Measurements from ENCODE around the gene SRPRA. TPM values are rescaled to one million over a fixed set of nuclear protein-coding genes. Genes with fewer than 3 reads are reported as not detected.

The SRPRA gene
- total and polyA plus RNA-seq, 4 donors: 28.7 to 143 (median 102) TPM

DNA sequence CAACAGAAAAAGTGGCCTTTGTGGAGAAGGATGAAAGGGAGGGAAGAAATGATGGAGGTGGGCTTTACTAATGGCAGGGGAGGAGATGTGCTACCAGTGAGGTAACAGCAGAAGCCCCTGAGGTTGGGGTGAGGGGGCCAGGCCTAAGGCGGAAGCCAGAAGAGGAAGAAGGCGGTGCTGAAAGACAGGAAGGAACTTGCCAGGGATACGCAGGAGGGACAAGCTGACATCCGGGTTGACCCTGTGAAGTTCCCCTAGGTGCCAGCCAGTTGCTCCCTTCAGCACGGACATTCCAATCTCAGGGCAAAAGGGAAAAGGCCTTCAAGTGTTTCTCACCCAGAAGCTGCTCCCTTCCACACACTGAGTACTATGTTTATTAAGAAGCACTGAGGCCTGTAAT, 11.9 kb upstream of the SRPRA start:
- Histone ChIP-seq H3K4me3 (ENCODE audit: low read depth in 1 of 3, low read length in 3 of 3) (no peak overlapping the region), H3K36me3 (ENCODE audit: control insufficient read depth in 4 of 4, insufficient read depth in 3 of 4, low read depth in 1 of 4, low read length in 3 of 4) (peaks cover 0 to 3% (median 2%) of the 10 kb centered on the region in 4 donors), H3K9ac (ENCODE audit: low read depth in 1 of 2, low read length in 2 of 2) (no peak overlapping the region), H3K27me3 (ENCODE audit: control insufficient read depth in 4 of 4, insufficient read depth in 4 of 4, low read length in 3 of 4) (no peaks in the 10 kb centered on the region), H3K4me1 (ENCODE audit: control insufficient read depth in 4 of 4, insufficient read depth in 4 of 4, low read length in 3 of 4) (peaks cover 8 to 54% (median 41%) of the 10 kb centered on the region in 4 donors), H3K27ac (ENCODE audit: low read depth in 1 of 2, low read length in 2 of 2) (peak overlapping the region in 1 of 2 donors; percentile 8), H3K9me3 (ENCODE audit: control insufficient read depth in 4 of 4, low read length in 3 of 4) (no peaks in the 10 kb centered on the region)
- DNase-seq (ENCODE audit: low spot score): no peak
- WGBS: 64% methylated on average over 5 of the region's 5 CpGs
- TF ChIP-seq FOXA2 (IDR thresholded peaks at IDR 0.05) (no peak), REST (IDR thresholded peaks at IDR 0.05) (no peak)

- H3K9ac ChIP-seq (ENCODE audit: low read depth in 1 of 2, low read length in 2 of 2): no peak overlapping the region
- WGBS: 74% methylated on average over 8 of the region's 8 CpGs
- no peaks in the 10 kb centered on the region for H3K9me3 ChIP-seq (ENCODE audit: control insufficient read depth in 4 of 4, low read length in 3 of 4)
- no peak for DNase-seq (ENCODE audit: low spot score)
- H3K36me3 ChIP-seq (ENCODE audit: control insufficient read depth in 4 of 4, insufficient read depth in 3 of 4, low read depth in 1 of 4, low read length in 3 of 4): peaks cover 0 to 14% (median 10%) of the 10 kb centered on the region in 4 donors
- H3K4me3 ChIP-seq (ENCODE audit: low read depth in 1 of 3, low read length in 3 of 3): no peak overlapping the region
- H3K27ac ChIP-seq (ENCODE audit: low read depth in 1 of 2, low read length in 2 of 2): no peak overlapping the region
- peaks cover 6 to 54% (median 39%) of the 10 kb centered on the region in 4 donors for H3K4me1 ChIP-seq (ENCODE audit: control insufficient read depth in 4 of 4, insufficient read depth in 4 of 4, low read length in 3 of 4)
- no peaks in the 10 kb centered on the region for H3K27me3 ChIP-seq (ENCODE audit: control insufficient read depth in 4 of 4, insufficient read depth in 4 of 4, low read length in 3 of 4)
- TF ChIP-seq ZBTB33 (IDR thresholded peaks at IDR 0.05): no peak
- no peak for TF ChIP-seq TAF1 (conservative IDR thresholded peaks at IDR 0.05)
- no peak for TF ChIP-seq ATF3 (IDR thresholded peaks at IDR 0.05)
- no peak for TF ChIP-seq NR2F2 (IDR thresholded peaks at IDR 0.05)
- no peak for TF ChIP-seq HNF4A (conservative IDR thresholded peaks at IDR 0.05)
- no peak for TF ChIP-seq REST (IDR thresholded peaks at IDR 0.05)
- no peak for TF ChIP-seq FOXA2 (IDR thresholded peaks at IDR 0.05)
- TF ChIP-seq HNF4G (IDR thresholded peaks at IDR 0.05): no peak
- TF ChIP-seq FOXA1 (IDR thresholded peaks at IDR 0.05): no peak
- no peak for TF ChIP-seq EGR1 (IDR thresholded peaks at IDR 0.05; ENCODE audit: low read depth in 2 of 2)
- no peak for TF ChIP-seq JUND (IDR thresholded peaks at IDR 0.05)
- no peak for TF ChIP-seq RAD21 (IDR thresholded peaks at IDR 0.05)
- no peak for TF ChIP-seq RXRA (IDR thresholded peaks at IDR 0.05)
- no peak for TF ChIP-seq MAX (IDR thresholded peaks at IDR 0.05)
Measured at GRCh38 chr11:126279191-126279590, 10.5 kb upstream of the SRPRA start.

All from liver (tissue), 9 donors.